ENCODE data around the gene STRADA. TPM values are rescaled to one million over a fixed set of nuclear protein-coding genes. Genes with fewer than 3 reads are reported as not detected.
A peak's percentile ranks its signal among the peaks of the same experiment; 100 is the strongest.

The STRADA gene
- total RNA-seq, 1 donor from 2014 or later = 55.9 TPM

DNA sequence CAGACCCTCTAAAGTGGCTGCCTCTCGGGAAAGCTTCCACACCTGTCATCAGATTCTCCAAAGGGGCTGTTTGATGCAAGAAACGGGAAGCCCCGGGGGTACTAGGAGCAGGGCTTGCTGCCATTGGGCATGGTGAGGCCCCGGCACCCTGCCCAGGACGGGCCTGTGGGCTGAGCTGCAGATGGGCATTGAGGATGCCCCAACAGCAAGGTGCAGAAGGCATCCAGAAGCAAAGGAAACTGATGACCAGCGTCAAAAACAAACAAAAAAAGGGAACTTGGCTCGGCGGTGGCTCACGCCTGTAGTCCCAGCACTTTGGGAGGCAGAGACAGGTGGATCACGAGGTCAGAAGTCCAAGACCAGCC, 40.2 kb downstream of the STRADA start:
- Mint-ChIP-seq H3K27me3 (ENCODE audit: low read depth) (peaks cover 6% of the 10 kb centered on the region), H3K4me1 (peaks cover 26% of the 10 kb centered on the region), H3K36me3 (ENCODE audit: low read depth) (peaks cover 9% of the 10 kb centered on the region), H3K4me3 (peak overlapping the region; percentile 86), H3K9me3 (no peaks in the 10 kb centered on the region), H3K27ac (ENCODE audit: unreplicated experiment) (no peak overlapping the region)
- no peak for DNase-seq (ENCODE audit: low read depth, low spot score)
- TF ChIP-seq CTCF (conservative IDR thresholded peaks at IDR 0.05) = no peak

DNA sequence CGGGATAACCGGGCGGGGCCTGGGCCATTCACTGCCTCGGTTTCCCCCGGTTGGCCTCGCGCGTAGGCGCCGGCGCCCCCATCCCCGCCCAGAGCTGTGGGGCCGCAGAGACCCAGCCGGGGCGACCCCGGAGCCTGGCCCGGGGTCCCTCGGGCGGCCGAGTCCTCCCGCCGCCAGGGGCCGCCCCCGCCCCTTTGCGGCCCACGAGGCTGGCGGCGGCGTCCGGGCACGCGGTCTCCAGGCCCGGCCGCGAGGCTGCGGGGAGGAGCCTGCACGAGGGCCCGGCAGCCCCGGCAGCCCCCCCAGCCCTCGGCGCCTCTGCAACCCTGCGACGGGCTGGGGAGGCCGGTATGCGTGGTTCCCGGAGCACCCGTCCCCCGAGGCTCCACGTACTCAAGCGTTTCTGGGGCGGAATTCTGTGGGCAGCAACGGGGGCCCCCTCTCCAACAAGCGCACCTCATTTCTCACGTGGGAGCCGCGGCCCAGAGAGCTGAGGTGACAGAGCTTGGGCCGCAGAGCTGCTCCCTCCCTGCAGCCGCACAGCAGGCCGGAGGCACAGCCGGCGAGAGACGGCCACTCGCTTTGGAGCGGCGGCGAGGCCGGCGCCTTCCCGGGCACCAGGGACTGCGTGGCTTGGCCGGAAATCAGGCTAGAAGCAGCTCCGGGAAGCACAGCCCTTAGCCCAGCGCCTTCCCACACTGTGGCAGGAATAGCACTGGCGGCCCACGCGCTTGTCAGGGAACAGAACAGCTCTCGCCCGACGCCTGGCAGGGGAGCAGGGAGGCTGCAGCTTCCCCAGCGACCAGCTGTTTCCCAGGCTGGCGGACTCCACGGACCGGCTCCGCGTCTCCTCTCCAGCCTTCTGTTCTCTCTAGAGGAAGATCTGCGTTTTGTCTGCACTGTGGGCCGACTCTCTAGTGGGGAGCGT, 40.8 kb downstream of the STRADA start:
- Mint-ChIP-seq H3K36me3 (ENCODE audit: low read depth) (peaks cover 12% of the 10 kb centered on the region), H3K4me3 (peak overlapping the region; percentile 86), H3K9me3 (no peaks in the 10 kb centered on the region), H3K27me3 (ENCODE audit: low read depth) (peaks cover 6% of the 10 kb centered on the region), H3K4me1 (peaks cover 31% of the 10 kb centered on the region), H3K27ac (ENCODE audit: unreplicated experiment) (peak overlapping the region; percentile 50)
- TF ChIP-seq CTCF (conservative IDR thresholded peaks at IDR 0.05) = peak; percentile 39
- DNase-seq (ENCODE audit: low read depth, low spot score) = no peak

DNA sequence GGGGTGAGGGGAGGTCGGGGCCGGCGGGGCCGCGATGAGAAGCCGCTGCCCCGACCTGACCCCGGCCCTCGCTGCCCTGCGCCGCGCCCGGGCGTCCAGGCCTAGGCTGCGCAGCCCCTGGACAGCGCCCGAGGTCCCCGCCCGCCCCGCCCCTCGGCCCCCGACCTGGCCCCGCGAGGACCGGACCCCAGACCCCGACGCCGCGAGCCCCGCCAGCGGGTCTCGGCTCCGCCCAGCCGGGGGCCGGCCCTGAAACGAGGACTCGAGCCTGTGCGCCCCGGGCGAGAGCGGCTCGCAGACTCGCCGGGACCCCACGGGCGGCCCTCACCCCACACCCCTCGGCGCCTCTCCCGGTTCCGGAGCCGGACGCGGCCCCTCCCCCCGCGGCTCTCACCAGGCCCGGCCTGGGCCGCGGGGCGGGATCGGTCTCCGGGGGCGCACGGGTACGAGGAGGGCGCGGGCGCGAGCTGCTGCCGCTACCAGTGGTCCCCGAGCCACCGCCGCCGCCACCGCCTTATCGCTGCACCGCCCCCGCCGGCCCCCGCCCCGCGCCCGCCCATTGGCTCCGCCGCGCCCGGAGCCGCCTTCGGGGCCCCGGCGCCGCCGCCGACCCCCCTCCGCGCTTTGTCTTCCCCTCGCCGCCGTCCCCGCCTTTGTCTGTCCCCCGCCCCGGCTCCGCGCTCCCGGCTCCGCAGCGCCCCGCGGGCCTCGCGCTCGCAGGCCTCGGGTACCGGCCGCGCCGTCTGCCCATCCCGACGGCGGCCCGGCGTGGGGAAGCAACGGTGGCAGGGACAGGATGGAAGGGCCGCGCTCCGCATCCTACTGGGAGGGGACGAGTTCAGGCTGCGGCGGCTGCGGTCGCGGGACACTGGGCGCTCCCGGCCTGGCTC, 41.7 kb downstream of the STRADA start, which contains the start of gene LIMD2:
LIMD2 (minus strand) TSS at position 488 of the 890 bp plus-strand sequence. CDS start 827 bp downstream, outside the sequence.
- Mint-ChIP-seq H3K27me3 (ENCODE audit: low read depth) (peaks cover 6% of the 10 kb centered on the region), H3K4me3 (peak within 1 kb of the TSS; percentile 86), H3K4me1 (peaks cover 34% of the 10 kb centered on the region), H3K27ac (ENCODE audit: unreplicated experiment) (peak within 1 kb of the TSS; percentile 50), H3K36me3 (ENCODE audit: low read depth) (peaks cover 12% of the 10 kb centered on the region), H3K9me3 (no peaks in the 10 kb centered on the region)
- TF ChIP-seq CTCF (conservative IDR thresholded peaks at IDR 0.05) = no peak
- peak; percentile 57 for DNase-seq (ENCODE audit: low read depth, low spot score)

DNA sequence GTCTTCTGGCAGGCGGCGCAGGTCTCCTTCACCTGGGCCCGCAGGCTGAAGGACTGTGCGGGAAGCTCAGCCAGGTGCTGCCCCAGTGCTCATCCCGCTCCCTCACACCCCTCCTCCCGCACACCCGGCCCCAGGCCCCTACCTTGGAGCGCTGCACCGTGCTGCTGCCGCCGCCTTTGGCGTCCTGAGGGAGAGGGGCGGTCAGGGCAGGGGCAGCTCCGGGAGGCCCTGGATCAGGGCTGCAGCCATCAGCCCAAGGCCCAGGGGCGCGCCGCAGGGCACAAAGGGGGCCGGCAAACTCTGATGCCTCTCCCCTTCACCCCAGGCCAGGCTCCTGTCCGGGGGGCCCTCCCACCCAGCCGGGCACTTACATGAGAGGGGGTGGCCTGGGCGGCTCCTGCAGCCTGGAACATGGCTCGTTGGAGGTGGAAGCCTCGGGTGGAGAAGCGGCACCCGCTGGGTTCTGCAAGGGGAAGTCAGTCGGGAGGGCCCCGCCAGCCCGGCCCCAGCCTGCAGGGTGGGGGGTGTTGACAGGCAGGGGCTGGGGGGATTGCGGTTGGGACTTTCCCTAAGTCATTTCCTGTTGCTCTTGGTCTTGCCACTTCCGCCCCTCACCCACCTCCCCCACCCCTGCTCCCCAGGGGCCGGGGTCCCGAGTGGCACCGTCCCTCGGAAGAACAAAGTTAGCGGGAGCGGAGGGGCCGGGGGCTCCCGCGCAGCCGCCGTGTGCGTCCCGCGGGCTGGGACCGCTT, 42.5 kb downstream of the STRADA start:
- peak; percentile 32 for DNase-seq (ENCODE audit: low read depth, low spot score)
- peaks cover 12% of the 10 kb centered on the region for H3K36me3 Mint-ChIP-seq (ENCODE audit: low read depth)
- H3K4me3 Mint-ChIP-seq = peak overlapping the region; percentile 90
- no peaks in the 10 kb centered on the region for H3K9me3 Mint-ChIP-seq
- peaks cover 6% of the 10 kb centered on the region for H3K27me3 Mint-ChIP-seq (ENCODE audit: low read depth)
- H3K27ac Mint-ChIP-seq (ENCODE audit: unreplicated experiment) = no peak overlapping the region
- H3K4me1 Mint-ChIP-seq = peaks cover 36% of the 10 kb centered on the region
- TF ChIP-seq CTCF (conservative IDR thresholded peaks at IDR 0.05) = no peak

GRCh38 chr17:63698381-63698885, 43.2 kb downstream of the STRADA start:
- Mint-ChIP-seq H3K4me3 (peak overlapping the region; percentile 90), H3K4me1 (peaks cover 31% of the 10 kb centered on the region), H3K27me3 (ENCODE audit: low read depth) (peaks cover 6% of the 10 kb centered on the region), H3K36me3 (ENCODE audit: low read depth) (peaks cover 8% of the 10 kb centered on the region), H3K9me3 (no peaks in the 10 kb centered on the region), H3K27ac (ENCODE audit: unreplicated experiment) (no peak overlapping the region)
- TF ChIP-seq CTCF (conservative IDR thresholded peaks at IDR 0.05) = no peak
- DNase-seq (ENCODE audit: low read depth, low spot score) = no peak
